H1 (cell line): ENCODE measurements around the gene CXXC4. TPM values are rescaled to one million over a fixed set of nuclear protein-coding genes. Genes with fewer than 3 reads are reported as not detected.

ENCODE experiments used
- CTCF ChIA-PET: fragments of 300-600 bp; sonication (Branson Sonifier 250); formaldehyde crosslinking; loops from one replicate; lab custom pipeline; 2021; ENCODE audit not compliant: partially characterized antibody; lab: Charles Lee
- POLR2A ChIA-PET: fragments of 300-600 bp; sonication (Branson Sonifier 250); formaldehyde crosslinking; loops from one replicate; lab custom pipeline; 2021; ENCODE audit warnings: inconsistent platforms; ENCODE audit not compliant: partially characterized antibody; lab: Charles Lee
- DNase-seq, 2 experiments: peaks; one replicate each; pipeline versions ENCODE4 v3.0.0 to v3.0.0-alpha.2; 2010 to 2022; ENCODE audit warnings: low spot score in 2 of 2, low read depth in 1 of 2, mixed read lengths in 1 of 2
- FAIRE-seq: peaks from 2 replicates; lab custom pipeline; 2011; peaks lifted over from hg19 to GRCh38; lab: Jason Lieb, UNC
- H2AFZ ChIP-seq: 2 replicates; pipeline ENCODE4 v1.8.1; 2012; ENCODE audit warnings: low read length, inconsistent platforms
- H2AK5ac ChIP-seq: 2 replicates; pipeline ENCODE4 v1.6.1; 2013; ENCODE audit warnings: low read depth, low read length
- H2BK120ac ChIP-seq: replicated peaks from 2 replicates; pipeline ENCODE3; 2013; ENCODE audit warnings: low read depth, low read length, inconsistent platforms
- H2BK12ac ChIP-seq: 2 replicates; pipeline ENCODE4 v1.6.1; 2013; ENCODE audit warnings: low read depth, low read length
- H2BK15ac ChIP-seq: 2 replicates; pipeline ENCODE4 v1.6.1; 2013; ENCODE audit warnings: low read length
- H2BK20ac ChIP-seq: 2 replicates; pipeline ENCODE4 v1.6.1; 2013; ENCODE audit warnings: low read length
- H2BK5ac ChIP-seq: 2 replicates; pipeline ENCODE4 v1.6.1; 2013; ENCODE audit warnings: low read depth, low read length
- H3K14ac ChIP-seq: 2 replicates; pipeline ENCODE4 v1.6.1; 2013; ENCODE audit warnings: inconsistent platforms; ENCODE audit not compliant: insufficient read length
- H3K18ac ChIP-seq: 2 replicates; pipeline ENCODE4 v1.6.1; 2013; ENCODE audit warnings: low read length; ENCODE audit errors: extremely low read depth
- H3K23ac ChIP-seq: 2 replicates; pipeline ENCODE4 v1.6.1; 2013; ENCODE audit warnings: inconsistent platforms; ENCODE audit not compliant: insufficient read length
- H3K23me2 ChIP-seq: 2 replicates; pipeline ENCODE4 v1.6.1; 2013; ENCODE audit warnings: low read depth, low read length
- H3K27ac ChIP-seq: 2 replicates; pipeline ENCODE4 v1.6.1; 2011; ENCODE audit warnings: low read depth, low read length, inconsistent platforms
- H3K27me3 ChIP-seq, 4 experiments: replicated peaks in 1 of 4; 1 replicate in 1 of 4; 2 replicates in 3 of 4; pipeline versions ENCODE4 v1.6.1 to v1.8.1; 2011 to 2013; ENCODE audit warnings: low read length in 3 of 4, mild to moderate bottlenecking in 3 of 4, inconsistent platforms in 2 of 4, mixed read lengths in 2 of 4, moderate library complexity in 1 of 4; ENCODE audit not compliant: control insufficient read depth in 3 of 4, insufficient read depth in 3 of 4; ENCODE audit errors: extremely low read depth in 1 of 4
- H3K36me3 ChIP-seq, 4 experiments: 2 replicates each; pipeline versions ENCODE4 v1.6.1 to v1.8.1; 2011 to 2013; ENCODE audit warnings: mild to moderate bottlenecking in 4 of 4, low read length in 3 of 4, moderate library complexity in 2 of 4, control low read depth in 1 of 4, inconsistent platforms in 1 of 4; ENCODE audit not compliant: insufficient read depth in 4 of 4, control insufficient read depth in 2 of 4
- H3K4ac ChIP-seq: replicated peaks from 2 replicates; pipeline ENCODE3; 2013; ENCODE audit warnings: low read length, low read depth, mixed read lengths, inconsistent platforms; ENCODE audit not compliant: insufficient read length
- H3K4me1 ChIP-seq, 4 experiments: replicated peaks in 1 of 4; 1 replicate in 1 of 4; 2 replicates in 3 of 4; pipeline versions ENCODE4 v1.6.1 to v1.8.1; 2011 to 2013; ENCODE audit warnings: low read length in 3 of 4, inconsistent platforms in 2 of 4, mixed read lengths in 1 of 4; ENCODE audit not compliant: insufficient read depth in 4 of 4, control insufficient read depth in 3 of 4
- H3K4me2 ChIP-seq, 2 experiments: 2 replicates each; pipeline versions ENCODE4 v1.6.1 to v1.8.1; 2011 to 2013; ENCODE audit warnings: low read depth in 2 of 2, low read length in 2 of 2, control low read depth in 1 of 2, inconsistent platforms in 1 of 2, mild to moderate bottlenecking in 1 of 2; ENCODE audit not compliant: insufficient read depth in 1 of 2
- H3K4me3 ChIP-seq, 4 experiments: fragments of 200-600, 300-600 bp in 1 of 4; sonication (generic), shearing (Covaris generic), sonication (Bioruptor Twin) in 1 of 4; 2 replicates each; pipeline versions ENCODE4 v1.5.1 to v1.8.1; 2011 to 2016; ENCODE audit warnings: low read length in 4 of 4, low read depth in 3 of 4, control low read depth in 2 of 4, inconsistent platforms in 2 of 4, mild to moderate bottlenecking in 2 of 4, mixed read lengths in 1 of 4, moderate library complexity in 1 of 4; ENCODE audit not compliant: insufficient read depth in 2 of 4; ENCODE audit errors: extremely low read depth in 1 of 4
- H3K56ac ChIP-seq: replicated peaks from 2 replicates; pipeline ENCODE3; 2013; ENCODE audit warnings: low read depth, mild to moderate bottlenecking, mixed read lengths, low read length, inconsistent platforms; ENCODE audit not compliant: insufficient read length
- H3K79me1 ChIP-seq: 2 replicates; pipeline ENCODE4 v1.6.1; 2013; ENCODE audit warnings: low read depth, low read length, control low read depth
- H3K79me2 ChIP-seq, 2 experiments: 2 replicates each; pipeline versions ENCODE4 v1.6.1 to v1.8.1; 2012 to 2013; ENCODE audit warnings: low read length in 2 of 2, mild to moderate bottlenecking in 2 of 2, inconsistent platforms in 1 of 2; ENCODE audit not compliant: insufficient read depth in 2 of 2, control insufficient read depth in 1 of 2
- H3K9ac ChIP-seq, 4 experiments: replicated peaks in 1 of 4; 1 replicate in 1 of 4; 2 replicates in 3 of 4; pipeline versions ENCODE4 v1.6.1 to v1.8.1; 2011 to 2013; ENCODE audit warnings: low read depth in 3 of 4, low read length in 3 of 4, control low read depth in 2 of 4, mild to moderate bottlenecking in 2 of 4, moderate library complexity in 2 of 4, inconsistent platforms in 1 of 4; ENCODE audit errors: extremely low read depth in 1 of 4
- H3K9me3 ChIP-seq, 2 experiments: 2 replicates each; pipeline versions ENCODE4 v1.6.1 to v1.8.1; 2012 to 2013; ENCODE audit warnings: mild to moderate bottlenecking in 2 of 2, moderate library complexity in 2 of 2, control low read depth in 1 of 2, inconsistent platforms in 1 of 2, low read depth in 1 of 2, low read length in 1 of 2, mixed read lengths in 1 of 2; ENCODE audit not compliant: insufficient read depth in 2 of 2
- H4K20me1 ChIP-seq, 2 experiments: replicated peaks in 1 of 2; 2 replicates each; pipeline versions ENCODE3 to v1.8.1; 2011 to 2013; ENCODE audit warnings: inconsistent platforms in 2 of 2, low read length in 2 of 2, mild to moderate bottlenecking in 1 of 2; ENCODE audit not compliant: insufficient read depth in 2 of 2, control insufficient read depth in 1 of 2
- H4K5ac ChIP-seq: 2 replicates; pipeline ENCODE4 v1.6.1; 2013; ENCODE audit warnings: low read length, low read depth, mixed read lengths, inconsistent platforms; ENCODE audit not compliant: insufficient read length
- H4K8ac ChIP-seq: 2 replicates; pipeline ENCODE4 v1.8.0; 2013; ENCODE audit warnings: mild to moderate bottlenecking, moderate library complexity, low read length, inconsistent platforms; ENCODE audit not compliant: insufficient read depth; ENCODE audit errors: extremely low read depth
- H4K91ac ChIP-seq: replicated peaks from 2 replicates; pipeline ENCODE3; 2013; ENCODE audit warnings: low read length, mixed read lengths, inconsistent platforms; ENCODE audit not compliant: insufficient read length
- CBX8 ChIP-seq: fragments of 300-800, 300-1000 bp; sonication (generic); IDR thresholded peaks from 2 replicates; pipeline ENCODE4 v1.7.1; 2016; ENCODE audit warnings: low read depth, low read length, borderline replicate concordance
- CHD2 ChIP-seq: IDR thresholded peaks from 2 replicates; pipeline ENCODE4 v1.6.1; 2012; ENCODE audit warnings: low read length, improper control_type of control experiment
- E2F6 ChIP-seq: IDR thresholded peaks from 2 replicates; pipeline ENCODE4 v1.6.1; 2012; ENCODE audit warnings: inconsistent platforms
- SP1 ChIP-seq: IDR thresholded peaks from 2 replicates; pipeline ENCODE4 v1.6.1; 2011; ENCODE audit warnings: low read depth, low read length
- TCF12 ChIP-seq: IDR thresholded peaks from 2 replicates; pipeline ENCODE4 v1.6.1; 2011; ENCODE audit warnings: low read depth, mild to moderate bottlenecking, low read length
- TEAD4 ChIP-seq: IDR thresholded peaks from 2 replicates; pipeline ENCODE4 v1.6.1; 2012; ENCODE audit warnings: low read depth, low read length, inconsistent platforms, mixed read lengths
- WGBS, 2 experiments: shearing (Covaris generic) in 1 of 2; methylation state at CpG; one replicate each; pipeline versions ENCODE4 v1.1.6 to v1.1.7; 2013 to 2015; ENCODE audit warnings: low lambda C conversion rate in 2 of 2, mixed read lengths in 2 of 2, inconsistent platforms in 1 of 2, low coverage in 1 of 2, missing lambda C conversion rate in 1 of 2; ENCODE audit not compliant: insufficient replicate concordance in 2 of 2, insufficient coverage in 1 of 2, insufficient read length in 1 of 2; ENCODE audit errors: extremely low coverage in 1 of 2, missing lambda C conversion rate in 1 of 2; 5-methylcytosine and 5-hydroxymethylcytosine counted together
- polyA plus RNA-seq, 7 experiments: library from polyadenylated mRNA; depleted of rRNA in 3 of 7; stranded (reverse) in 5 of 7; unstranded in 2 of 7; fragments of >200 nt in 5 of 7; fragments of 200-250 nt in 2 of 7; gene quantifications; 1 replicate in 5 of 7; 2 replicates in 1 of 7; 4 replicates in 1 of 7; pipeline versions ENCODE4 v1.2.1 to v1.2.3, GENCODE V29; 2011 to 2013; ENCODE audit warnings: missing spikeins in 2 of 7, mixed read lengths in 2 of 7
- total RNA-seq: library from RNA; stranded (reverse); fragmentation: NEBNext Ultra II Directional; extraction: Animal tissue kit (Norgen Biotek cat#: 25700); gene quantifications from 2 replicates; pipeline ENCODE4 v1.2.1, GENCODE V29; 2021
- TF ChIP-seq, protein P1 (sequence below): IDR thresholded peaks from 2 replicates; pipeline ENCODE4 v1.6.1; 2011; ENCODE audit warnings: low read length, improper control_type of control experiment
- TF ChIP-seq, protein P2 (sequence below): IDR thresholded peaks from 2 replicates; pipeline ENCODE4 v1.6.1; 2012; ENCODE audit warnings: low read length, inconsistent platforms

The CXXC4 gene
- total and polyA plus RNA-seq, 2 of the 8 experiments (the other 6 are each of a cell fraction or from before 2014, with no cell fraction given): 1.3 to 1.8 TPM

DNA sequence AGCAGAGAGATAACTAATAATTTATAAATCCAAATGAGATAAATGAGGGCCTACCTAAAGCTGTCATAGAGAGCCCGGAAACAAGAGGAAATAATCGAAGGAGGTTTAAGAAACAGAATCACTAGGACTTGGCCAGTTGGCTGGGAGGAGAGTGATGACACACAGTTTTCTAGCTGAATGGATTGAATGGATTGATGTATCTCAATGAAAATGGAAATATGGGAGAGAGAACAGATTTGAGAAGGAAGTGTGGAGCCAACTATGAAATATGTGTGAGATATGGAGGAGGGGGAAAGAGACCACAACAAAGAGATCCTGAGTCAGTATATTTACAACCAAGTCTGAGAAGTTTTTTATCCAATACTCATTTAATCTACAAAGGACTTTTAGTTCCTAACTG is 35.7 kb upstream of the CXXC4 start:
- ChIA-PET POLR2A (no interaction called here), CTCF (interaction anchor here (0.6 kb wide), 1 partner anchor 24 kb away, joined by 6 read pairs; no protein-coding TSS in a partner anchor)
- Histone ChIP-seq H3K23ac (no peak overlapping the region), H3K23me2 (no peaks in the 10 kb centered on the region), H4K5ac (no peak overlapping the region), H3K56ac (no peak overlapping the region), H2AFZ (no peak overlapping the region), H4K91ac (no peak overlapping the region), H2BK15ac (no peak overlapping the region), H2AK5ac (no peak overlapping the region), H2BK12ac (no peak overlapping the region), H4K8ac (no peak overlapping the region), H4K20me1 (no peaks in the 10 kb centered on the region), H3K9ac (no peak overlapping the region), H3K36me3 (no peaks in the 10 kb centered on the region), H2BK20ac (no peak overlapping the region), H3K4ac (no peak overlapping the region), H3K4me1 (no peaks in the 10 kb centered on the region), H2BK120ac (no peak overlapping the region), H3K79me2 (no peaks in the 10 kb centered on the region), H3K4me3 (no peak overlapping the region), H3K79me1 (no peaks in the 10 kb centered on the region), H3K9me3 (0 out of 4 replicates have a peak, but pooled peaks cover 0 to 3% of the 10 kb centered on the region in 2 experiments), H3K14ac (no peak overlapping the region), H2BK5ac (no peak overlapping the region), H3K27me3 (no peaks in the 10 kb centered on the region), H3K4me2 (no peak overlapping the region), H3K27ac (no peak overlapping the region), H3K18ac (no peak overlapping the region)
- DNase-seq (no peak), FAIRE-seq (no peak)
- WGBS, 2 experiments: 92% methylated on average over 2 of the region's 2 CpGs; no CpG with 5 or more reads in 1 of the 2 experiments
- TF ChIP-seq E2F6 (no peak), TCF12 (no peak), CBX8 (no peak), TEAD4 (no peak), CHD2 (no peak), SP1 (no peak)
- TF ChIP-seq, protein P1, sequence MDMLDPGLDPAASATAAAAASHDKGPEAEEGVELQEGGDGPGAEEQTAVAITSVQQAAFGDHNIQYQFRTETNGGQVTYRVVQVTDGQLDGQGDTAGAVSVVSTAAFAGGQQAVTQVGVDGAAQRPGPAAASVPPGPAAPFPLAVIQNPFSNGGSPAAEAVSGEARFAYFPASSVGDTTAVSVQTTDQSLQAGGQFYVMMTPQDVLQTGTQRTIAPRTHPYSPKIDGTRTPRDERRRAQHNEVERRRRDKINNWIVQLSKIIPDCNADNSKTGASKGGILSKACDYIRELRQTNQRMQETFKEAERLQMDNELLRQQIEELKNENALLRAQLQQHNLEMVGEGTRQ: no peak
- TF ChIP-seq, protein P2, sequence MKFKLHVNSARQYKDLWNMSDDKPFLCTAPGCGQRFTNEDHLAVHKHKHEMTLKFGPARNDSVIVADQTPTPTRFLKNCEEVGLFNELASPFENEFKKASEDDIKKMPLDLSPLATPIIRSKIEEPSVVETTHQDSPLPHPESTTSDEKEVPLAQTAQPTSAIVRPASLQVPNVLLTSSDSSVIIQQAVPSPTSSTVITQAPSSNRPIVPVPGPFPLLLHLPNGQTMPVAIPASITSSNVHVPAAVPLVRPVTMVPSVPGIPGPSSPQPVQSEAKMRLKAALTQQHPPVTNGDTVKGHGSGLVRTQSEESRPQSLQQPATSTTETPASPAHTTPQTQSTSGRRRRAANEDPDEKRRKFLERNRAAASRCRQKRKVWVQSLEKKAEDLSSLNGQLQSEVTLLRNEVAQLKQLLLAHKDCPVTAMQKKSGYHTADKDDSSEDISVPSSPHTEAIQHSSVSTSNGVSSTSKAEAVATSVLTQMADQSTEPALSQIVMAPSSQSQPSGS: no peak
